Measurements from ENCODE around the gene ANKRD39. TPM values are rescaled to one million over a fixed set of nuclear protein-coding genes. Genes with fewer than 3 reads are reported as not detected.

The ANKRD39 gene
- total RNA-seq, 1 experiment from 2014 or later = 11.1 TPM

DNA sequence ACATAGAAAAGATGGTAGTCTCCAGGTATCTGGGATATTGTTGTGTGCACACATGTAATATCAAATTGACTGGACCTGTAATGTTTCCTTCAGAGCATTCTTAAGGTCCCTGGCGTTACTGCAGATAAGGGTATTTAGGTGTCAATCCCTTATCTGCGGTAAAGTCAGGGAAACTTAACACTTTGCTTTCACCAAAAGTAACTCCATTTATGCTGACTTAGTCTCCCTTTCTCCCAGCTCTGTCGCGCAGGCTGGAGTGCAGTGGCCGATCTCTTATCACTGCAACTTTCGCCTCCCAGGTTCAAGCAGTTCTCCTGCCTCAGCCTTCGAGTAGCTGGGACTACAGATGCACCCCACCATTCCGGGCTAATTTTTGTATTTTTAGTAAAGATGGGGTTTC, 39.9 kb downstream of the ANKRD39 start:
- Histone ChIP-seq H3K9me2 (replicated peaks; ENCODE audit: insufficient read depth, low read length) (no peaks in the 10 kb centered on the region), H2AFZ (ENCODE audit: low read length) (no peak overlapping the region), H4K20me1 (ENCODE audit: insufficient read depth, low read depth, low read length) (peaks cover 13% of the 10 kb centered on the region; the same call in 1 of the 2 replicates), H3K36me3 (ENCODE audit: insufficient read depth, low read length) (0 out of 2 replicates have a peak, but pooled peaks cover 4% of the 10 kb centered on the region), H3K4me3 (ENCODE audit: low read length) (peak overlapping the region; percentile 73), H3K27me3 (ENCODE audit: low read length) (no peaks in the 10 kb centered on the region), H3K4me2 (ENCODE audit: low read depth, low read length, poor library complexity, severe bottlenecking) (peak overlapping the region; percentile 84), H3K9me3 (ENCODE audit: low read length) (no peaks in the 10 kb centered on the region), H3K9ac (ENCODE audit: low read length) (peak overlapping the region; percentile 86), H3K79me2 (ENCODE audit: low read length) (peaks cover 57% of the 10 kb centered on the region), H3K27ac (ENCODE audit: low read length) (no peak overlapping the region), H3K4me1 (ENCODE audit: low read length) (peaks cover 44% of the 10 kb centered on the region)
- no peak for DNase-seq

DNA sequence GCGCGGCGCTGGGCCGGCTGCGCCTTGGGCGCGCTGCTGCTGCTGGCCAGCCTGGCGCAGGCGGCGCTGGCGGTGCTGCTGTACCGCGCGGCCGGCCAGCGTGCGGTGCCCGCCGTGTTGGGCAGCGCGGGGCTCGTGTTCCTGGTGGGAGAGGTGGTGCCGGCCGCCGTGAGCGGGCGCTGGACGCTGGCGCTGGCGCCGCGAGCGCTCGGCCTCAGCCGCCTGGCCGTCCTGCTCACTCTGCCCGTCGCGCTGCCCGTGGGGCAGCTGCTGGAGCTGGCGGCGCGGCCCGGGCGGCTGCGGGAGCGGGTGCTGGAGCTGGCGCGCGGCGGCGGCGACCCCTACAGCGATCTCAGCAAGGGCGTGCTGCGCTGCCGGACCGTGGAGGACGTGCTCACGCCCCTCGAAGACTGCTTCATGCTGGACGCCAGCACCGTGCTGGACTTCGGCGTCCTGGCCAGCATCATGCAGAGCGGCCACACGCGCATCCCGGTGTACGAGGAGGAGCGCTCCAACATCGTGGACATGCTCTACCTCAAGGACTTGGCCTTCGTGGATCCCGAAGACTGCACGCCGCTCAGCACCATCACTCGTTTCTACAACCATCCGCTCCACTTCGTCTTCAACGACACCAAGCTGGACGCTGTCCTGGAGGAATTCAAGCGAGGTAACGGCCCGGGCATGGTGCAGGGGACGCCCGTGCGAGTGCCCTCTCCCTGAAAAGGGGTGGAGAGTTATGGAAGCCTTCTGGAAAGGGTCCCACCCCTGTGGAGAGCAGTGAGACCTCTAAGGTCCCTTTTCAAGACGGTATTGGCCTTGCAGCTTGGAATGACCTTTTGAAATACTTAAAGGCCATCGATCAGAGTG, 40.7 kb downstream of the ANKRD39 start:
- H3K79me2 ChIP-seq (ENCODE audit: low read length) = peaks cover 49% of the 10 kb centered on the region

DNA sequence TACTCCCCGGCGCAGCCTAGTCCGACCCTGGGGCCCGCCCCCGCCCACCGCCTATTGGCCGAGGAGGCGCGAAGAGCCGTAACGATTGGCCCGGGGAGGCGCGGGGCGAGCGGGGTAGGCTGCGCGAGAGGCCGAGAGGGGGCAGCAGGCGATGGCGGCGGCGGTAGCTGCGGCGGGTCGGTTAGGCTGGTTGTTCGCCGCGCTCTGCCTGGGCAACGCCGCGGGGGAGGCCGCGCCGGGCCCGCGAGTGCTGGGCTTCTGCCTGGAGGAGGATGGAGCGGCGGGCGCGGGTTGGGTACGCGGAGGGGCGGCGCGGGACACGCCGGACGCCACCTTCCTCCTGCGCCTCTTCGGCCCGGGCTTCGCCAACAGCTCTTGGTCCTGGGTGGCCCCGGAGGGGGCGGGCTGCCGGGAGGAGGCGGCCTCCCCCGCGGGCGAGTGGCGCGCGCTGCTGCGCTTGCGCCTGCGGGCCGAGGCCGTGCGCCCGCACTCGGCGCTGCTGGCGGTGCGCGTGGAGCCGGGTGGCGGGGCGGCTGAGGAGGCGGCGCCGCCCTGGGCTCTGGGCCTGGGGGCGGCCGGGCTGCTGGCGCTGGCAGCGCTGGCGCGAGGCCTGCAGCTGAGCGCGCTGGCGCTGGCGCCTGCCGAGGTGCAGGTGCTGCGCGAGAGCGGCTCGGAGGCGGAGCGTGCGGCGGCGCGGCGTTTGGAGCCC, 41.5 kb downstream of the ANKRD39 start, which contains the start of gene CNNM3:
Gene CNNM3 (plus strand): TSS at position 142 of the 709 bp plus-strand sequence. CDS start 10 bp downstream, at position 152.
- H3K4me2 ChIP-seq (ENCODE audit: low read depth, low read length, poor library complexity, severe bottlenecking) = peak within 1 kb of the TSS; percentile 86
- peak; percentile 98 for DNase-seq
- H3K9ac ChIP-seq (ENCODE audit: low read length) = peak within 1 kb of the TSS; percentile 86
- no peaks in the 10 kb centered on the region for H3K27me3 ChIP-seq (ENCODE audit: low read length)
- peaks cover 54% of the 10 kb centered on the region for H3K4me1 ChIP-seq (ENCODE audit: low read length)
- H3K36me3 ChIP-seq (ENCODE audit: insufficient read depth, low read length) = 0 out of 2 replicates have a peak, but pooled peaks cover 4% of the 10 kb centered on the region
- peak within 1 kb of the TSS; percentile 46 for H3K27ac ChIP-seq (ENCODE audit: low read length)
- H3K9me3 ChIP-seq (ENCODE audit: low read length) = no peaks in the 10 kb centered on the region
- H3K4me3 ChIP-seq (ENCODE audit: low read length) = peak within 1 kb of the TSS; percentile 73
- peaks cover 13% of the 10 kb centered on the region; the same call in 1 of the 2 replicates for H4K20me1 ChIP-seq (ENCODE audit: insufficient read depth, low read depth, low read length)
- H3K79me2 ChIP-seq (ENCODE audit: low read length) = peaks cover 44% of the 10 kb centered on the region
- H2AFZ ChIP-seq (ENCODE audit: low read length) = peak within 1 kb of the TSS; percentile 94
- no peaks in the 10 kb centered on the region for H3K9me2 ChIP-seq (replicated peaks; ENCODE audit: insufficient read depth, low read length)

More for the DNA sequence above, 40.7 kb downstream of the ANKRD39 start:
- Histone ChIP-seq H3K27ac (ENCODE audit: low read length) (no peak overlapping the region), H3K9me2 (replicated peaks; ENCODE audit: insufficient read depth, low read length) (no peaks in the 10 kb centered on the region), H4K20me1 (ENCODE audit: insufficient read depth, low read depth, low read length) (peaks cover 13% of the 10 kb centered on the region; the same call in 1 of the 2 replicates), H3K4me1 (ENCODE audit: low read length) (peaks cover 46% of the 10 kb centered on the region), H3K4me2 (ENCODE audit: low read depth, low read length, poor library complexity, severe bottlenecking) (peak overlapping the region; percentile 84), H3K9me3 (ENCODE audit: low read length) (no peaks in the 10 kb centered on the region), H3K9ac (ENCODE audit: low read length) (peak overlapping the region; percentile 86), H2AFZ (ENCODE audit: low read length) (no peak overlapping the region), H3K36me3 (ENCODE audit: insufficient read depth, low read length) (0 out of 2 replicates have a peak, but pooled peaks cover 4% of the 10 kb centered on the region), H3K4me3 (ENCODE audit: low read length) (peak overlapping the region; percentile 73), H3K27me3 (ENCODE audit: low read length) (no peaks in the 10 kb centered on the region)
- DNase-seq = no peak

DNA sequence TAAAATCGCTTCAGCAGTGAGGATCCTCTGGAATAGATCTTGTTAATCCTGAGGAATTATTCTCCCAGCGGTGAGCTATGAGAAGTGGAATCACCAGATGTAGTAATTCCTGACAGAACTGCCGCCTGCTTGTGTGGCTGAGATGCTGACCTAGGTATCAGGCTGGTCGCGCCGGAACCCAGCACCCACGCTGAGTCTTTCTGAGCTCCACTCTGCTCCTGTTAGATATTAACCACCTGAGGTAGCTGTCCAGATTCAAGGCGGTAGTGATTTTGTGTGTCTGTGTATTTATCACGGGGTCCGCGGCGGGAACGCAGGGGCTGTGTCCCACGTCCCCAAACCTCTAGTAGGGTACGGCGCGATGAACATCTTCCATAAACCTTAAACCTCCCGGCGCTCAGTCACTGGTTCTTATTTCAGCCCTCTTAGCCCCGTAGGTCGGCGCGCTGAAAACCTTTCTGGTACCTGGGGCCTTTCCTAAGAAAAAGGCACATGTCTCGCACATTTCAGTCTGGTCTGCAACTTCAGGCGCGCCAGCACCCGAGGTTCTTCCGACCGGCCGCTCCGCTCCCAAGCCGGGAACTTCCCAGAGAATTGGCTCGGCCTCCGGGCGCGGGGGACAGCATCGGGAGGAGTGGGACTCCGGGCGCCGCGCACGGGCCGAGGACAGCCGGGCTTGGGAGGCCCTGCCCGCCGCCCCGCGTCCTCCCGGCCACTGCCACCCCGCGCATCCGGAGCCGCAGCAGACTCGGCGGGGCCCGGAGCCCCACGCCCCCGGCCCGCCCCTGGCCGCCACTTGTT, 42.3 kb downstream of the ANKRD39 start:
- H3K27ac ChIP-seq (ENCODE audit: low read length) = no peak overlapping the region
- H3K4me3 ChIP-seq (ENCODE audit: low read length) = peak overlapping the region; percentile 73
- H3K9ac ChIP-seq (ENCODE audit: low read length) = peak overlapping the region; percentile 86
- peaks cover 52% of the 10 kb centered on the region for H3K4me1 ChIP-seq (ENCODE audit: low read length)
- H3K27me3 ChIP-seq (ENCODE audit: low read length) = no peaks in the 10 kb centered on the region
- DNase-seq = peak; percentile 65
- H3K9me2 ChIP-seq (replicated peaks; ENCODE audit: insufficient read depth, low read length) = no peaks in the 10 kb centered on the region
- no peaks in the 10 kb centered on the region for H3K9me3 ChIP-seq (ENCODE audit: low read length)
- peak overlapping the region; percentile 94 for H2AFZ ChIP-seq (ENCODE audit: low read length)
- peaks cover 36% of the 10 kb centered on the region for H3K79me2 ChIP-seq (ENCODE audit: low read length)
- peak overlapping the region; percentile 86 for H3K4me2 ChIP-seq (ENCODE audit: low read depth, low read length, poor library complexity, severe bottlenecking)
- 0 out of 2 replicates have a peak, but pooled peaks cover 4% of the 10 kb centered on the region for H3K36me3 ChIP-seq (ENCODE audit: insufficient read depth, low read length)
- peaks cover 8% of the 10 kb centered on the region; the same call in 1 of the 2 replicates for H4K20me1 ChIP-seq (ENCODE audit: insufficient read depth, low read depth, low read length)

DNA sequence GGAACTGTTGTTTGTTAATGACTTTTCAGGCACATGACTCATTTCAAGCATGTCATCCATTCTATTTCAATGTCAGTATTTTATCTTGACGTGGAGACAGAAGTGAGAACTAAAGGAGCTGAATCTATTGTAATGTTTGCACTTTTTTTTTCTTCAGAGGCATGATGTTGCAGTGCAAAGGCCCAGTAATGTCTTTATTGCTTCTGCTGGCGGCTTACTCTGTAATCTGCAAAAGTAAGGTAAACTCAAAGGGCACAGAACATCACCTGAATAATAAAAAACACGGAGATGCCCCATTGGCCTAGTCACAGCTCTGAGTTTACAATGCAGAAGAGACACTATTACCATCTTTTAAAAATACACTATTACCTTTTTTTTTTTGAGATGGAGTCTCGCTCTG, 44.2 kb downstream of the ANKRD39 start:
- DNase-seq = no peak
- Histone ChIP-seq H3K9me2 (replicated peaks; ENCODE audit: insufficient read depth, low read length) (no peaks in the 10 kb centered on the region), H3K4me2 (ENCODE audit: low read depth, low read length, poor library complexity, severe bottlenecking) (no peak overlapping the region), H3K27me3 (ENCODE audit: low read length) (no peaks in the 10 kb centered on the region), H3K79me2 (ENCODE audit: low read length) (peaks cover 18% of the 10 kb centered on the region), H3K4me3 (ENCODE audit: low read length) (no peak overlapping the region), H2AFZ (ENCODE audit: low read length) (no peak overlapping the region), H3K9ac (ENCODE audit: low read length) (no peak overlapping the region), H3K4me1 (ENCODE audit: low read length) (peaks cover 33% of the 10 kb centered on the region), H3K9me3 (ENCODE audit: low read length) (no peaks in the 10 kb centered on the region), H3K36me3 (ENCODE audit: insufficient read depth, low read length) (0 out of 2 replicates have a peak, but pooled peaks cover 3% of the 10 kb centered on the region), H4K20me1 (ENCODE audit: insufficient read depth, low read depth, low read length) (peaks cover 6% of the 10 kb centered on the region; the same call in 1 of the 2 replicates), H3K27ac (ENCODE audit: low read length) (no peak overlapping the region)

DNA sequence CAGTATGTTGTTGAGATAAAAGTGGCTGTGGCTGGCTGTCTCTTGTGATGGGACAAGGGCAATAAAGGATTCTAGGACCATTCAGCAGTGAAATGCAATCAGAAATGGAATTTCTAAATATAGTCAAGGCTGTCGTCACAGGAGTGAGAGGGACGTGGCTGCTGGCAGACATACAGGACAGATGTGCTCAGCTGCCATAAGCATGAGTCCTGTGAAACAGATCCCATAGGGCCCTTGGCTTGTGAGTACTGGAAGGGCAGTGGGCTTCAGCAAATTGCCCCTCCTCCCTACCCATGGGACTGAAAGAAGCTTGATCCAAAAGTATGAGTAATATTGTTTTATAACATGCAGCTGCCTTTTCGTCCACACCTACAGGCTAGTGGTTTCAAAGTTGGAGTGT, 45.9 kb downstream of the ANKRD39 start:
- Histone ChIP-seq H3K4me2 (ENCODE audit: low read depth, low read length, poor library complexity, severe bottlenecking) (no peak overlapping the region), H3K27ac (ENCODE audit: low read length) (no peak overlapping the region), H3K9ac (ENCODE audit: low read length) (no peak overlapping the region), H3K27me3 (ENCODE audit: low read length) (no peaks in the 10 kb centered on the region), H3K9me3 (ENCODE audit: low read length) (no peaks in the 10 kb centered on the region), H3K36me3 (ENCODE audit: insufficient read depth, low read length) (no peaks in the 10 kb centered on the region), H2AFZ (ENCODE audit: low read length) (no peak overlapping the region), H3K9me2 (replicated peaks; ENCODE audit: insufficient read depth, low read length) (no peaks in the 10 kb centered on the region), H3K79me2 (ENCODE audit: low read length) (peaks cover under 1% of the 10 kb centered on the region; the same call in 1 of the 2 replicates), H3K4me1 (ENCODE audit: low read length) (peaks cover 17% of the 10 kb centered on the region), H4K20me1 (ENCODE audit: insufficient read depth, low read depth, low read length) (no peaks in the 10 kb centered on the region), H3K4me3 (ENCODE audit: low read length) (no peak overlapping the region)
- DNase-seq = no peak

DNA sequence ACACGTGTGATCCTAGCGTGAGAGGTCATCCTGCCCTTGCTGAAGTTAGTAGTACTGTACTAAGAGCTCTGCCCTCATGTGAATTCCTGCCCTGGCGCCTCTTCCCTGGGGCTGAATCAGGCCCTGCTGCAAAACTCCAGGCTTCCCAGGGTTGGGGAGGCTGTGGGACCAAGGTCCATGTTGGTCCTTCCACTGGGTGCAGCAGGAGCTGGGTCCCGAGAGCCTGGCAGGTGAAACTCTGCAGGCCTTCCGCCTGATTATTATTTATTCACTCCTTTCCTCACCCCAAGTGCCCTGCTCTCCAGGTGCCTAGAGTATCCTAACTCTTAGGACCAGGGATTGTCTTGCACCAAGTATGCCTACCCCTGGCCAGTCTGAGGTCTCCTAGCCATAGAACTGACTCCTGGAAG, 47.0 kb downstream of the ANKRD39 start:
- Histone ChIP-seq H3K4me1 (ENCODE audit: low read length) (peaks cover 26% of the 10 kb centered on the region), H3K4me2 (ENCODE audit: low read depth, low read length, poor library complexity, severe bottlenecking) (no peak overlapping the region), H3K9me3 (ENCODE audit: low read length) (no peaks in the 10 kb centered on the region), H3K27ac (ENCODE audit: low read length) (no peak overlapping the region), H3K79me2 (ENCODE audit: low read length) (no peaks in the 10 kb centered on the region), H4K20me1 (ENCODE audit: insufficient read depth, low read depth, low read length) (no peaks in the 10 kb centered on the region), H2AFZ (ENCODE audit: low read length) (no peak overlapping the region), H3K9ac (ENCODE audit: low read length) (no peak overlapping the region), H3K4me3 (ENCODE audit: low read length) (no peak overlapping the region), H3K9me2 (replicated peaks; ENCODE audit: insufficient read depth, low read length) (no peaks in the 10 kb centered on the region), H3K36me3 (ENCODE audit: insufficient read depth, low read length) (no peaks in the 10 kb centered on the region), H3K27me3 (ENCODE audit: low read length) (no peaks in the 10 kb centered on the region)
- DNase-seq = no peak

Data from Karpas-422 (cell line).